VCaP (cell line): ENCODE data around the gene RRP7A.
"Not testable (repeated sequence)": the region's sequence is repeated elsewhere in the genome, so short reads cannot be mapped to it uniquely, and the experiment has no call there.

Experiments used
- H3K27ac ChIP-seq: fragments of 450-650 bp; 2 replicates; pipeline ENCODE4 v1.5.1; 2017
- TF ChIP-seq, protein P1 (sequence below): fragments of 450-650 bp; conservative IDR thresholded peaks from 2 replicates; pipeline ENCODE4 v1.5.1; 2017; ENCODE audit warnings: mild to moderate bottlenecking, moderate library complexity

RRP7A gene

DNA sequence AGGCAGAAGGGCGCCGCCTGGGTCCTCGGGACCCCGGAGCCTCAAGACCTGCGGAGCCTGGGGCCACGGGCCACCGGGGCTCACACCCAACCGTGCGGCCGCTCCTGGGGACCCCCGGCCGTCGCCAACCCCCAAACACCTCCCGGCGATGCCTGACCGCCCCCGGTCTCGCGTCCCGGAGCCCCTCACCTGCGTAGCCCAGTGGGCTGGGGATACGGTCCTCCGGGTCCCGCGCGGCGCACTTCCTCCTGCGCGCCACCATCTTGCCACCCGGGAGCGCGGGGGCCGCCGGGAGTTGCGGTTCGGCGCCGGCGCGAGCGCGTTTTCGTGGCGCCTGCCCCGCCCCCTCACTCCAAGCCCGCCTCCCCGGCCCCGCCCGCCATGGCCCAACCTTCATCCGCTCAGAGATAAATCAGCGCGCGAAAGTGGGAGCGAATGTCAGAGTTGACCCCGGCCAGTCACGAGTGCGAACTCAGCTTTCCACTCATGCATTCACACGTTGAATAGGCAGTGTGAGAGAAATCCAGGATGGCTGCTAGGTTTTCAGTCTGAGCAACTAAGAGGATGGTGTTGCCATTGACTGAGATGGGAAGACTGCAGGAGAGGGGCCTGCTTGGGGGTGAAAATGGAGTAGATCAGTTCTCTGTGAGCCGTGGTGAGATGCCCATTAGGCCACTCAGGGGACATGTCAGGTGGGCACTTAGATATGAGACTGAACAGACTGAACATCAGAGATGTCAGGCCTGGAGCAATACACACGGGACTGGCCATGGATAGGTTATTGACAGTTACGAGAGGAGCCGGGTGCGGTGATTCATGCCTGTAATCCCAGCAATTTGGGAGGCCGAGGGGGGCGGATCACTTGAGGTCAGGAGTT lies at the start of gene RRP7A:
TSS of gene RRP7A (minus strand) at position 272 of the 877 bp plus-strand sequence. CDS start at position 262, 10 bp downstream.
- TF ChIP-seq, protein P1, sequence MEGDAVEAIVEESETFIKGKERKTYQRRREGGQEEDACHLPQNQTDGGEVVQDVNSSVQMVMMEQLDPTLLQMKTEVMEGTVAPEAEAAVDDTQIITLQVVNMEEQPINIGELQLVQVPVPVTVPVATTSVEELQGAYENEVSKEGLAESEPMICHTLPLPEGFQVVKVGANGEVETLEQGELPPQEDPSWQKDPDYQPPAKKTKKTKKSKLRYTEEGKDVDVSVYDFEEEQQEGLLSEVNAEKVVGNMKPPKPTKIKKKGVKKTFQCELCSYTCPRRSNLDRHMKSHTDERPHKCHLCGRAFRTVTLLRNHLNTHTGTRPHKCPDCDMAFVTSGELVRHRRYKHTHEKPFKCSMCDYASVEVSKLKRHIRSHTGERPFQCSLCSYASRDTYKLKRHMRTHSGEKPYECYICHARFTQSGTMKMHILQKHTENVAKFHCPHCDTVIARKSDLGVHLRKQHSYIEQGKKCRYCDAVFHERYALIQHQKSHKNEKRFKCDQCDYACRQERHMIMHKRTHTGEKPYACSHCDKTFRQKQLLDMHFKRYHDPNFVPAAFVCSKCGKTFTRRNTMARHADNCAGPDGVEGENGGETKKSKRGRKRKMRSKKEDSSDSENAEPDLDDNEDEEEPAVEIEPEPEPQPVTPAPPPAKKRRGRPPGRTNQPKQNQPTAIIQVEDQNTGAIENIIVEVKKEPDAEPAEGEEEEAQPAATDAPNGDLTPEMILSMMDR: no peak

GRCh38 chr22:42567950-42568349 lies 48.4 kb upstream of the RRP7A start:
- not testable (repeated sequence) for H3K27ac ChIP-seq

More for the DNA sequence above, at the start of gene RRP7A:
- peak within 1 kb of the TSS; percentile 38; the same call in 1 of the 2 replicates for H3K27ac ChIP-seq

DNA sequence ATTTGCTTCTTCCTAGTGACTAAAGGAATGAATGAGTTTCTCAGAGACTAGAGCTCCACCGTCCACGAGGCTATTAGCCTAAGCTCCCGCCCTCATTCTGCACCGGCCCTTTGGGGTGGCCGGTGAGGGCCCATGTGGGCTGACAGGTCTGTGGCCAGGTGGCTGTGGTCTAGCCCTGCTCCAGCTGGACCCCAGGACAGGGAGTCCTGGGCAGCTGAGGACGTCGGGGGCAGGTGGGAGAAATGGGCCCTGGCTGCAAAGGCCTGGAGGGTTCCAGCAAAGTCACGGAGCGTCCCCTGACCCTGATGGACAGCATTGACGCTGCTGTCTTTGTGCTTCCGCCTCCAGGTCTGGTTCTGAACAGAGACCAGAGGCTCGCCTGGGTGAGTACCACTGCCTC lies 46.4 kb upstream of the RRP7A start:
- no peak overlapping the region for H3K27ac ChIP-seq
- TF ChIP-seq, protein P1: no peak

DNA sequence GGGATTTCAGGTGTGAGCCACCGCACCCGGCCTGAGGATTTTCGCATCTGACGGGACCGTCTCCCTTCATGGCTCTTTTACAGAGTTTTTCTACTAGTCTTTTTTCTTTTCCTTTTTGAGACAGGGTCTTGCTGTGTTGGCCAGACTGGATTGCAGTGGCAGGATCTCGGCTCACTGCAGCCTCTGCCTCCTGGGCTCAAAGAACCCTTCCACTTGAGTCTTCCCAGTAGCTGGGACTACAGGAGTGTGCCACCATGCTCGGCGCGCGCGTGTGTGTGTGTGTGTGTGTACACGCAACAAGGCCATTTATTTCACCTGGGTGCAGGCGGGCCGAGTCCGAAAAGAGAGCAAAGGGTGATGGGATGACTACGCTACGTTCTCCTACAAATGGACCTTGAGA lies 45.1 kb upstream of the RRP7A start:
- H3K27ac ChIP-seq: no peak overlapping the region
- TF ChIP-seq, protein P1: no peak

DNA sequence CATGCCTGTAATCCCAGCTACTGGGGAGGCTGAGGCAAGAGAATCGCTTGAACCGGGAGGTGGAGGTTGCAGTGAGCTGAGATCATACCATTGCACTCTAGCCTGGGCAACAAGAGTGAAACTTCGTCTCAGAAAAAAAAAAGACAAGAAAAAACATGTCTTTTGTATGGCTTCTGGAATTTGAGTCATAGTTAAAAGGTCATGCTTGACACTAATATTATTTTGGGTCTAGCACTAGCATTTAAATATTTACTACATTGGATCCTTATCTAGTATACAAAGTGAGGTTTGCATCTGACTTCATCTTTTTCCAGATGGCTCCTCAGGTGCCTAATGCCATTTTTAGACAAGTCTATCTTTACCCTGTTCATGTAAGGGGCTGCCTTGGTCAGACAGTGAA lies 44.3 kb upstream of the RRP7A start:
- H3K27ac ChIP-seq: not testable (repeated sequence)

DNA sequence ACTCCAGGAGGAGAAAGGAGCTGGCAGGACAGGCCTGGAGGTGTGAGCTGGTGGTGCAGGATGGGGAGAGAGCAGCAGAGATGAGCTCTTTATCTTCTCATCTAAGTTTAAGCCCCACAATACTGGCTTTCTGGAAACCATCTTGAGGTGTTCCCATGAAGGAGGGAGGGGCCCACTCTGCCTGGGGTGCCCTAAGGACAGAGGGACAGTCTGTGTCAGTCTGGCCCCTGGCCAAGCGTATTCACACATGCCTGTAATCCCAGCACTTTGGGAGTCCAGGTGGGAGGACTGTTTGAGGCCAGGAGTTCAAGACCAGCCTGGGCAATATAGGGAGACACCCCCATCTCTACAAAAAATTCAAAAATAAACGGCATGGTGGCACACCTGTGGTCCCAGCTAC lies 43.1 kb upstream of the RRP7A start:
- TF ChIP-seq, protein P1: no peak
- no peak overlapping the region for H3K27ac ChIP-seq

GRCh38 chr22:42562279-42562678 lies 42.7 kb upstream of the RRP7A start:
- TF ChIP-seq, protein P1: no peak
- H3K27ac ChIP-seq: no peak overlapping the region

DNA sequence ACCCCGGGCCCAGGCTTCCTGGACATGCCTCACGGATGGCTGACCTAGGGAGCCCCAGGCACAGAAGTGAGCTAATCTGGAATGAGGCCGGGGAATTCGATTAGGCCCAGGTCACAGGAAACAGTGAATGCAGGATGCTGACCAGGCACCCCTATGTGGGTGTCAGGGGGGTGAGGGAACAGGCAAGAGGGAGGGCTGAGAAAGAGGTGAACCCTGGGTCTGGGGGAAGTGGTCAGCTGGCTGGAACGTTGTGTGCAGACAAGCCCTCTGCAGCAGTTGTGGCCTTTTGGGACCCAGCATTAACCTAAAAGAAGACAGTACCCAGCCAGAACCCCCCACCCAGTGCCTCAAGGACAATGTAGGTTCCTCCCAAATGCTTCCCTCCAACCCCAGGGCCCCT lies 42.3 kb upstream of the RRP7A start:
- H3K27ac ChIP-seq: no peak overlapping the region
- TF ChIP-seq, protein P1: no peak
